ENCODE data around the gene TMTC2.

DNA sequence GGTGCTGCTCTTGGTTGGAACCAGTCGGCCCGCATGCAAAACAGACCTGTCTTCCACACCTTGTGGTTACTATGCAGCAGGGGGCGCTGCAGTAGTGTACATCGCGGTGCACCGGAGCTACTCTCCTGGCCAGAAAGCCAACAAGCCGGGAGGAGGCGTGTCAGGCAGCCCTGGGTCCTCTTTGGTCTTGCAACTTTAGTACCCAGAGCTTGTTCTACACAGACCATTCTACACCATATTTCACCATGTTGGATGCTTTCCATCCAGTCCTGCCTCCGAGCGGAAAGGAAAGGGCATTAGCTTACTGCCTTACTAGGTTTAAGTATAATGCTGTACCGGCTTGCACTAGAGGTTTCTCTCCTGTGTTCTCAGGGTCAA lies 927 bp upstream of the TMTC2 start:
- TF ChIP-seq, protein P1, sequence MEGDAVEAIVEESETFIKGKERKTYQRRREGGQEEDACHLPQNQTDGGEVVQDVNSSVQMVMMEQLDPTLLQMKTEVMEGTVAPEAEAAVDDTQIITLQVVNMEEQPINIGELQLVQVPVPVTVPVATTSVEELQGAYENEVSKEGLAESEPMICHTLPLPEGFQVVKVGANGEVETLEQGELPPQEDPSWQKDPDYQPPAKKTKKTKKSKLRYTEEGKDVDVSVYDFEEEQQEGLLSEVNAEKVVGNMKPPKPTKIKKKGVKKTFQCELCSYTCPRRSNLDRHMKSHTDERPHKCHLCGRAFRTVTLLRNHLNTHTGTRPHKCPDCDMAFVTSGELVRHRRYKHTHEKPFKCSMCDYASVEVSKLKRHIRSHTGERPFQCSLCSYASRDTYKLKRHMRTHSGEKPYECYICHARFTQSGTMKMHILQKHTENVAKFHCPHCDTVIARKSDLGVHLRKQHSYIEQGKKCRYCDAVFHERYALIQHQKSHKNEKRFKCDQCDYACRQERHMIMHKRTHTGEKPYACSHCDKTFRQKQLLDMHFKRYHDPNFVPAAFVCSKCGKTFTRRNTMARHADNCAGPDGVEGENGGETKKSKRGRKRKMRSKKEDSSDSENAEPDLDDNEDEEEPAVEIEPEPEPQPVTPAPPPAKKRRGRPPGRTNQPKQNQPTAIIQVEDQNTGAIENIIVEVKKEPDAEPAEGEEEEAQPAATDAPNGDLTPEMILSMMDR (IDR thresholded peaks at IDR 0.05; ENCODE audit: low read length) = peak; percentile 91
- TF ChIP-seq EZH2 (IDR thresholded peaks at IDR 0.05; ENCODE audit: borderline replicate concordance, low read length) = no peak
